Measurements from ENCODE around the gene OSMR.

- TF ChIP-seq CTCF (conservative IDR thresholded peaks at IDR 0.05) (no peak), ZFX (IDR thresholded peaks at IDR 0.05) (no peak)
These were observed 42.2 kb downstream of the OSMR start for GRCh38 chr5:38888041-38888440.

All from C4-2B (cell line).